SK-N-SH (cell line): Measurements from ENCODE around the gene CCL26.

Experiments
- MEF2A ChIP-seq: IDR thresholded peaks from 2 replicates; pipeline ENCODE4 v1.4.0; 2012; ENCODE audit warnings: low read depth, borderline replicate concordance
- SIN3A ChIP-seq: IDR thresholded peaks from 2 replicates; pipeline ENCODE4 v1.6.1; 2012; ENCODE audit warnings: low read depth, mild to moderate bottlenecking, low read length, moderate library complexity, borderline replicate concordance
- YY1 ChIP-seq: IDR thresholded peaks from 2 replicates; pipeline ENCODE4 v1.4.0; 2012; ENCODE audit warnings: low read depth, mild to moderate bottlenecking
- TF ChIP-seq, protein P1 (sequence below): IDR thresholded peaks from 2 replicates; pipeline ENCODE4 v1.4.0; 2012; ENCODE audit warnings: low read depth

DNA sequence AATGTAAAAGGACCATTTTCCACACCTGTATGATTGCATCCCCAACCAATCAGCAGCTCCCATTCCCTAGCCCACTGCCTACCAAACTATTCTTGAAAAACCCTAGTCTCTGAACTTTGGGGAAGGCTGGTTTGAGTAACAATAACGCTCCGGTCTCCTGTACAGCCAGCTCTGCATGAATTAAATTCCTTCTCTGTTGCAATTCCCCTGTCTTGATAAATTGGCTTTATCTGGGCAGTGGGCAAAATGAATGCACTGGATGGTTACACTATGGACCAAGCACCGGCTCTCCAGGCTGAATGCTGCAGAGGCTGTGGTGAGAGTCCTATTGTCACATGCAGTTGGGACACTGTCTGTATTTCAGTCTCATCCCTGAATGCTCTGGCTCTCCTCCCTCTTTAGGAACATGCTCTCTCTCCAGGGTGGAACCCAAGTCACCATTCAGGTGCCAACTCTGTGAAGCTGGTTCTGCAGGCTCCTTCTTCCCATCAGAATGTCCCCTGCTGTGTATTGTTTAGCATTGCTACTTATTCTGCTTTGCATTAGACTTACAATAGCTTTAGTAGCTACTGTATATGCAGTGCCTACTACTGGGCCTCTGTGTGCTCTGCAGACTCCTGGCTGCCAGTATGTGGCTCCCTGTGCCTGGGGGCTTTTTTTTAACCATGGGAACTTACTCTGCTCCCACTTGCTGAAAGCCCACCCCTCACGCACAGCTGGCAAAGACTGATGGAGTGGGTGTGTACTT is 34.7 kb upstream of the CCL26 start:
- TF ChIP-seq, protein P1, sequence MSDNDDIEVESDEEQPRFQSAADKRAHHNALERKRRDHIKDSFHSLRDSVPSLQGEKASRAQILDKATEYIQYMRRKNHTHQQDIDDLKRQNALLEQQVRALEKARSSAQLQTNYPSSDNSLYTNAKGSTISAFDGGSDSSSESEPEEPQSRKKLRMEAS = no peak
- TF ChIP-seq YY1 (no peak), MEF2A (no peak), SIN3A (no peak)
